Activated T-cell treated with anti-CD3 and anti-CD28 coated beads, Interleukin-2, amount 50 U/mL, for 48 hours (primary cell): ENCODE measurements around the gene DAPK1.
A peak's percentile ranks its signal among the peaks of the same experiment; 100 is the strongest.

Source experiments
- DNase-seq, 2 experiments: peaks; one replicate each; pipeline ENCODE4 v3.0.0-alpha.2; 2020

Gene DAPK1

GRCh38 chr9:87673446-87674120, 175.9 kb downstream of the DAPK1 start:
- no peak for DNase-seq

- DNase-seq: no peak
Observed at GRCh38 chr9:87674565-87675299, 177.1 kb downstream of the DAPK1 start.

- DNase-seq: no peak
Observed at GRCh38 chr9:87675906-87676515, 178.3 kb downstream of the DAPK1 start.

- no peak for DNase-seq
Observed at GRCh38 chr9:87676976-87677775, 179.5 kb downstream of the DAPK1 start.

GRCh38 chr9:87677776-87678587, 180.3 kb downstream of the DAPK1 start:
- no peak for DNase-seq

- peak in 1 of 2 experiments; percentile 39 for DNase-seq
Observed at GRCh38 chr9:87678650-87679355, 181.1 kb downstream of the DAPK1 start.

GRCh38 chr9:87681271-87682061, 183.8 kb downstream of the DAPK1 start:
- DNase-seq: no peak

GRCh38 chr9:87682085-87682484, 184.4 kb downstream of the DAPK1 start:
- no peak for DNase-seq

GRCh38 chr9:87682618-87683017, 185.0 kb downstream of the DAPK1 start:
- no peak for DNase-seq

- no peak for DNase-seq
Observed at GRCh38 chr9:87683751-87684626, 186.3 kb downstream of the DAPK1 start.

GRCh38 chr9:87684627-87685219, 187.1 kb downstream of the DAPK1 start:
- DNase-seq: no peak

- no peak for DNase-seq
Observed at GRCh38 chr9:87685441-87685840, 187.8 kb downstream of the DAPK1 start.

GRCh38 chr9:87685871-87686519, 188.3 kb downstream of the DAPK1 start:
- peak in 1 of 2 experiments; percentile 17 for DNase-seq

- no peak for DNase-seq
Observed at GRCh38 chr9:87686520-87687090, 188.9 kb downstream of the DAPK1 start.

- DNase-seq: no peak
Observed at GRCh38 chr9:87687207-87687606, 189.5 kb downstream of the DAPK1 start.

GRCh38 chr9:87694236-87694755, 196.6 kb downstream of the DAPK1 start:
- no peak for DNase-seq

GRCh38 chr9:87695523-87695922, 197.9 kb downstream of the DAPK1 start:
- DNase-seq: no peak

GRCh38 chr9:87696641-87697040, 199.0 kb downstream of the DAPK1 start:
- DNase-seq: no peak
